Glomerular visceral epithelial cell (primary cell): ENCODE data around the gene CPXM2.

ENCODE experiments used
- DNase-seq: peaks from one replicate; pipeline ENCODE4 v3.0.0-alpha.2; 2016; ENCODE audit errors: extremely low spot score

Gene CPXM2

GRCh38 chr10:123848564-123849457 is 42.8 kb downstream of the CPXM2 start:
- no peak for DNase-seq

- no peak for DNase-seq
These were observed 43.7 kb downstream of the CPXM2 start for GRCh38 chr10:123847686-123848432.

GRCh38 chr10:123843835-123844234 is 47.8 kb downstream of the CPXM2 start:
- no peak for DNase-seq

- no peak for DNase-seq
These were observed 48.8 kb downstream of the CPXM2 start for GRCh38 chr10:123842692-123843385.

- no peak for DNase-seq
These were observed 50.0 kb downstream of the CPXM2 start for GRCh38 chr10:123841560-123841959.

- DNase-seq: no peak
These were observed 50.5 kb downstream of the CPXM2 start for GRCh38 chr10:123841115-123841514.

- DNase-seq: no peak
These were observed 50.9 kb downstream of the CPXM2 start for GRCh38 chr10:123840714-123841113.

GRCh38 chr10:123838596-123839310 is 52.9 kb downstream of the CPXM2 start:
- no peak for DNase-seq

- no peak for DNase-seq
These were observed 53.9 kb downstream of the CPXM2 start for GRCh38 chr10:123837756-123838155.

GRCh38 chr10:123836418-123837145 is 55.0 kb downstream of the CPXM2 start:
- no peak for DNase-seq

- DNase-seq: no peak
These were observed 56.0 kb downstream of the CPXM2 start for GRCh38 chr10:123835575-123835974.

- DNase-seq: no peak
These were observed 58.3 kb downstream of the CPXM2 start for GRCh38 chr10:123833170-123833850.

- no peak for DNase-seq
These were observed 60.3 kb downstream of the CPXM2 start for GRCh38 chr10:123831259-123831658.

GRCh38 chr10:123821136-123821535 is 70.5 kb downstream of the CPXM2 start:
- no peak for DNase-seq

GRCh38 chr10:123809632-123810031 is 82.0 kb downstream of the CPXM2 start:
- no peak for DNase-seq

GRCh38 chr10:123808906-123809305 is 82.7 kb downstream of the CPXM2 start:
- no peak for DNase-seq

- no peak for DNase-seq
These were observed 83.3 kb downstream of the CPXM2 start for GRCh38 chr10:123808286-123808685.

- DNase-seq: no peak
These were observed 84.1 kb downstream of the CPXM2 start for GRCh38 chr10:123807444-123808035.

- DNase-seq: no peak
These were observed 86.9 kb downstream of the CPXM2 start for GRCh38 chr10:123804716-123805115.

- no peak for DNase-seq
These were observed 90.8 kb downstream of the CPXM2 start for GRCh38 chr10:123800821-123801220.
